MCF 10A (cell line): ENCODE measurements around the gene RCAN2. TPM values are rescaled to one million over a fixed set of nuclear protein-coding genes. Genes with fewer than 3 reads are reported as not detected.

ENCODE experiments used
- BruUV-seq: library from RNA; stranded (reverse); fragments of 400-500 nt; replicated peaks from 2 replicates; lab custom pipeline; 2021; lab: Mats Ljungman, UMichigan
- CTCF ChIA-PET: fragments of 300-600 bp; sonication (Branson Sonifier 250); formaldehyde crosslinking; extraction: SDS; loops from one replicate; lab custom pipeline; 2021; ENCODE audit warnings: antibody characterized with exemption, inconsistent platforms; lab: Yijun Ruan, JAX
- POLR2A ChIA-PET: fragments of 300-600, 350-650 bp; sonication (Branson Sonifier 250); formaldehyde crosslinking; extraction: SDS; loops from one replicate; lab custom pipeline; 2020; ENCODE audit warnings: antibody characterized with exemption, inconsistent platforms; lab: Yijun Ruan, JAX
- DNase-seq: peaks from one replicate; pipeline ENCODE4 v3.0.0-alpha.2; 2018; ENCODE audit not compliant: unreplicated experiment
- H3K27ac Mint-ChIP-seq: one replicate; pipeline ENCODE4 v1.8.0; 2022; ENCODE audit warnings: mild to moderate bottlenecking, low read depth, mixed read lengths; ENCODE audit not compliant: unreplicated experiment
- H3K27me3 Mint-ChIP-seq: one replicate; pipeline ENCODE4 v1.8.0; 2022; ENCODE audit warnings: mixed read lengths; ENCODE audit not compliant: insufficient read depth, unreplicated experiment
- H3K36me3 Mint-ChIP-seq: one replicate; pipeline ENCODE4 v1.8.0; 2022; ENCODE audit warnings: mild to moderate bottlenecking, moderate library complexity, mixed read lengths; ENCODE audit not compliant: insufficient read depth, unreplicated experiment
- H3K4me1 Mint-ChIP-seq: one replicate; pipeline ENCODE4 v1.8.0; 2022; ENCODE audit warnings: mixed read lengths; ENCODE audit not compliant: insufficient read depth, unreplicated experiment
- H3K4me3 Mint-ChIP-seq: one replicate; pipeline ENCODE4 v1.8.0; 2022; ENCODE audit warnings: mild to moderate bottlenecking, moderate library complexity, mixed read lengths; ENCODE audit not compliant: unreplicated experiment
- H3K9me3 Mint-ChIP-seq: one replicate; pipeline ENCODE4 v1.8.0; 2022; ENCODE audit warnings: mixed read lengths; ENCODE audit not compliant: unreplicated experiment
- intact Hi-C: fragments of 100-400 bp; cut with micrococcal nuclease; formaldehyde crosslinking; loops from 2 replicates; pipeline ENCODE4 v1.14.1; 2022
- total RNA-seq: library from RNA; stranded (reverse); gene quantifications from 2 replicates; pipeline ENCODE4 v1.2.3, GENCODE V29; 2022
- TF ChIP-seq, protein P1 (sequence below): fragments of 200-600 bp; IDR thresholded peaks from one replicate; pipeline ENCODE4 v1.8.0; 2022; ENCODE audit warnings: antibody characterized with exemption, mild to moderate bottlenecking; ENCODE audit not compliant: unreplicated experiment

RCAN2 gene
- total RNA-seq, 1 experiment from 2014 or later: 0.09 TPM

DNA sequence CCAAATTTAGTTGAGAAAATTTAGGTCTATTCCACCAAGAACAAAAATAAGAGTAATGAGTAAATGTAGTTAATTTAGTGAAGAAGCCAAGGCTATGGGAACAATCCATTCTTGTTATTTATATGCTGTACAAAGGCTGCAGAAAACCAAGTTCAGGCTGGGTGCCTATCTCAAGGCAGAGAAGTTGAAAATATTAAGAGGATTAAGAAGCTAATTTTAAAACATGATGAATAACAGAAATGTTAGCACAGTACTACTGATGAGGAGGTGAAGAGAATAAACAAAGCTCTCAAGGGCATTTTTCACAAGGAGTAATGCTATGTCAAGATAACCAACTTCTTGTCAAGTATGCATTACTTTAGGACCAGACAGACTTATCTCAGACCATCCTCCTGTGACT is 68.6 kb downstream of the RCAN2 start:
- intact Hi-C loops: no loop called here
- Mint-ChIP-seq H3K9me3 (no peaks in the 10 kb centered on the region), H3K27me3 (no peaks in the 10 kb centered on the region), H3K4me3 (no peak overlapping the region), H3K36me3 (no peaks in the 10 kb centered on the region), H3K4me1 (peaks cover 7% of the 10 kb centered on the region), H3K27ac (no peak overlapping the region)
- CTCF ChIA-PET: interaction anchor here (0.6 to 4.1 kb wide), 7 partner anchors 16 to 588 kb away, joined by 3 to 16 read pairs (median 3); no protein-coding TSS in a partner anchor
- TF ChIP-seq, protein P1, sequence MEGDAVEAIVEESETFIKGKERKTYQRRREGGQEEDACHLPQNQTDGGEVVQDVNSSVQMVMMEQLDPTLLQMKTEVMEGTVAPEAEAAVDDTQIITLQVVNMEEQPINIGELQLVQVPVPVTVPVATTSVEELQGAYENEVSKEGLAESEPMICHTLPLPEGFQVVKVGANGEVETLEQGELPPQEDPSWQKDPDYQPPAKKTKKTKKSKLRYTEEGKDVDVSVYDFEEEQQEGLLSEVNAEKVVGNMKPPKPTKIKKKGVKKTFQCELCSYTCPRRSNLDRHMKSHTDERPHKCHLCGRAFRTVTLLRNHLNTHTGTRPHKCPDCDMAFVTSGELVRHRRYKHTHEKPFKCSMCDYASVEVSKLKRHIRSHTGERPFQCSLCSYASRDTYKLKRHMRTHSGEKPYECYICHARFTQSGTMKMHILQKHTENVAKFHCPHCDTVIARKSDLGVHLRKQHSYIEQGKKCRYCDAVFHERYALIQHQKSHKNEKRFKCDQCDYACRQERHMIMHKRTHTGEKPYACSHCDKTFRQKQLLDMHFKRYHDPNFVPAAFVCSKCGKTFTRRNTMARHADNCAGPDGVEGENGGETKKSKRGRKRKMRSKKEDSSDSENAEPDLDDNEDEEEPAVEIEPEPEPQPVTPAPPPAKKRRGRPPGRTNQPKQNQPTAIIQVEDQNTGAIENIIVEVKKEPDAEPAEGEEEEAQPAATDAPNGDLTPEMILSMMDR: no peak
- POLR2A ChIA-PET: no interaction called here
- BruUV-seq: no TSS peak
- DNase-seq: no peak

DNA sequence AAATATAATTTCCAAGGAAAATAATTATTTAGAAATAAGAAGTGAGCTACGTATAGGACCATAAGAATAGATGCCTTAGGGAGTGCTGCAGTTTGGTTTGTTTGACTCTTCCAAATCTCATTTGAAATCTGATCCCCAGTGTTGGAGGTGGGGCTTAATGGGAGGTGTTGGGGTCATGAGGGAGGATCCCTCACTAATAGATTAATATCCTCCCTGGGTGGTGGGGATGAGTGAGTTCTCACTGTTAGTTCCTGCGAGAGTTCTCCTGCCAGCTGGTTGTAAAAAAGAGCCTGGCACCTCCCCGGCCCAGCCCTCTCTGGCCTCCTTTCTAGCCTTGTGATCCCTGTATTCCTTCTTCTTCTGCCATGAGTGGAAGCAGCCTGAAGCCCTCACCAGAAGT is 69.3 kb downstream of the RCAN2 start:
- Mint-ChIP-seq H3K4me1 (peaks cover 7% of the 10 kb centered on the region), H3K27me3 (no peaks in the 10 kb centered on the region), H3K27ac (no peak overlapping the region), H3K9me3 (no peaks in the 10 kb centered on the region), H3K4me3 (no peak overlapping the region), H3K36me3 (no peaks in the 10 kb centered on the region)
- CTCF ChIA-PET: interaction anchor here (0.6 to 4.1 kb wide), 8 partner anchors 10 to 588 kb away, joined by 3 to 16 read pairs (median 3); no protein-coding TSS in a partner anchor
- no TSS peak for BruUV-seq
- no peak for DNase-seq
- TF ChIP-seq, protein P1: no peak
- POLR2A ChIA-PET: interaction anchor here (0.6 kb wide), 1 partner anchor 42 kb away, joined by 3 read pairs; no protein-coding TSS in a partner anchor
- intact Hi-C loops: loop anchor here (1.0 kb wide), 1 partner anchor 625 kb away; no protein-coding TSS in a partner anchor

DNA sequence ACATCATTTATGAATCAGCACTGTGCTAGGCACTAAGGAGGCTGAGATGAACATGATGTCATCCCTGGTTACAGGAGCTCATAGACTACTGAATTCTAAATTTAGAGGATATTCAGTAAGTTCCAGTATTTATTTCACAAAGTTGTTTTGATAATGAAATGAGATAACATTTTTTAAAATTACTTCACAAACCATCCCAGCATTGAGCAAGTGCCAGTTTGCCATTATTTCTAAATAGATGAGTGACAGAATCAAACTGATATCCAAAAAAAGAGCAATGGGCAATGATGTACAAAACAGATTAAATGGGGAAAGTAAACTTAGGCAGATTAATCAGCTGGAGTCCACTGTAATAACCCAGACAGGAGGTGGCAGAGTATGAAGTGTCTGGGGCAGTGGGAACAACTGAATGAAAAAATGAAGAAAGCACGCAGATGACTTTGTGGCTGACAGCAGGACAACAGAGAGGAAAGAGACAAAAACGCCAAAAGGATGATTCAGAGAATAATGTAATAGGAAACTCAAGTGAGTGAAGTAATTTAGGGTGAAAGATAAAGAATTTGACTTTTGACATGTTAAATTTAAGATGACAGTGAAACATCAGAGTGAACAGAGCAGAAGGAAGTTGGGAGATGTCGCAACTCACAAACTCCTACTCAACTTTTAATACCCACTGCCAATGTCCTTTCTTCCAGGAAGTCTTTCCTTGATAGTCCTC is 70.2 kb downstream of the RCAN2 start:
- ChIA-PET CTCF (interaction anchor here (0.6 to 4.1 kb wide), 10 partner anchors 11 to 1913 kb away, joined by 3 to 16 read pairs (median 4); partner anchors contain the start of gene RCAN2), POLR2A (interaction anchor here (0.6 kb wide), 1 partner anchor 43 kb away, joined by 3 read pairs; no protein-coding TSS in a partner anchor)
- DNase-seq: peak; percentile 39
- TF ChIP-seq, protein P1: no peak
- intact Hi-C loops: loop anchor here (1.0 kb wide), 1 partner anchor 626 kb away; no protein-coding TSS in a partner anchor
- no peaks in the 10 kb centered on the region for H3K9me3 Mint-ChIP-seq
- peaks cover 7% of the 10 kb centered on the region for H3K4me1 Mint-ChIP-seq
- no peaks in the 10 kb centered on the region for H3K27me3 Mint-ChIP-seq
- H3K4me3 Mint-ChIP-seq: no peak overlapping the region
- H3K36me3 Mint-ChIP-seq: no peaks in the 10 kb centered on the region
- no TSS peak for BruUV-seq
- no peak overlapping the region for H3K27ac Mint-ChIP-seq

DNA sequence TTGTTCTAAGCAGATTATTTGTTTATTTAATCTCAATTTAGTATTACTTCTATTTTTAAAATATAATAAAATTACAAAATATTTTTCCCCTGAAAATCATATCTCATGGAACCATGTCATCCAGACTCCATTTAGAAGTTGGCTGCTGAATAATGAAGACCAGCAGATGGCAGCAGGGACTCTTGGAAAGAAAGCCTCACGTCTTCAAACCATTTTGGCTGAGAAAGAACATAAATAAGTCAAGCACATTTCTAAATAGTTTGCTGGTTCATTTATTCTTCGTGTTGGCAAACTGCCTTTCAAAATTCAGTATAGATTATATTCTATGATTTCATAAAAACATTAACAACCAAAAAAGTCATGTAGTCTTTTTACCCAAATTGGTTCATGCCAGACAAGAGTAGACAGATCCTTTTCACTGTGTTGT is 71.7 kb downstream of the RCAN2 start:
- intact Hi-C loops: loop anchor here (1.0 to 5.0 kb wide), 6 partner anchors 73 to 572 kb away; no protein-coding TSS in a partner anchor
- peak; percentile 78 for DNase-seq
- no peak overlapping the region for H3K4me3 Mint-ChIP-seq
- BruUV-seq: no TSS peak
- POLR2A ChIA-PET: interaction anchor here (0.6 to 1.1 kb wide), 3 partner anchors 212 to 991 kb away, joined by 3 read pairs; partner anchors contain the start of genes CYP39A1 and SLC25A27
- H3K4me1 Mint-ChIP-seq: peaks cover 7% of the 10 kb centered on the region
- no peaks in the 10 kb centered on the region for H3K9me3 Mint-ChIP-seq
- H3K27me3 Mint-ChIP-seq: peaks cover 11% of the 10 kb centered on the region
- no peaks in the 10 kb centered on the region for H3K36me3 Mint-ChIP-seq
- TF ChIP-seq, protein P1: peak; percentile 73
- H3K27ac Mint-ChIP-seq: no peak overlapping the region
- CTCF ChIA-PET: interaction anchor here (0.5 to 3.6 kb wide), 18 partner anchors 9 to 572 kb away, joined by 3 to 24 read pairs (median 4); no protein-coding TSS in a partner anchor
